Mesenchymal stem cell (in vitro differentiated cells and primary cell): Measurements from ENCODE around the gene LTBR.

Experiments
- DNase-seq: peaks from one replicate; pipeline ENCODE4 v3.0.0-alpha.2; 2013
- H2AFZ ChIP-seq: one replicate; pipeline ENCODE4 v1.6.1; 2013; ENCODE audit warnings: low read depth, mild to moderate bottlenecking, control low read depth, inconsistent platforms, low read length, moderate library complexity
- H2AK5ac ChIP-seq: 2 replicates; pipeline ENCODE4 v1.6.1; 2013; ENCODE audit warnings: low read length, moderate library complexity, mild to moderate bottlenecking, inconsistent platforms; ENCODE audit not compliant: severe bottlenecking
- H2BK120ac ChIP-seq: one replicate; pipeline ENCODE4 v1.6.1; 2013; ENCODE audit warnings: low read depth, mild to moderate bottlenecking, inconsistent platforms, low read length, moderate library complexity
- H2BK12ac ChIP-seq, 2 experiments: one replicate each; pipeline ENCODE4 v1.6.1; 2013; ENCODE audit warnings: inconsistent platforms in 2 of 2, low read length in 2 of 2, mild to moderate bottlenecking in 2 of 2, moderate library complexity in 2 of 2, control low read depth in 1 of 2
- H2BK15ac ChIP-seq: one replicate; pipeline ENCODE4 v1.6.1; 2013; ENCODE audit warnings: mild to moderate bottlenecking, low read depth, inconsistent platforms; ENCODE audit not compliant: poor library complexity, severe bottlenecking
- H2BK5ac ChIP-seq: 2 replicates; pipeline ENCODE4 v1.6.1; 2013; ENCODE audit warnings: low read depth, mild to moderate bottlenecking, low read length, control low read depth, inconsistent platforms; ENCODE audit not compliant: poor library complexity, severe bottlenecking
- H3K14ac ChIP-seq, 2 experiments: one replicate each; pipeline ENCODE4 v1.6.1; 2013; ENCODE audit warnings: inconsistent platforms in 2 of 2, low read length in 2 of 2, control low read depth in 1 of 2, mild to moderate bottlenecking in 1 of 2, moderate library complexity in 1 of 2
- H3K18ac ChIP-seq, 2 experiments: one replicate each; pipeline ENCODE4 v1.6.1; 2013; ENCODE audit warnings: inconsistent platforms in 2 of 2, low read length in 2 of 2, control low read depth in 1 of 2, low read depth in 1 of 2, mild to moderate bottlenecking in 1 of 2
- H3K23ac ChIP-seq, 2 experiments: one replicate each; pipeline ENCODE4 v1.6.1; 2013; ENCODE audit warnings: inconsistent platforms in 2 of 2, low read length in 2 of 2, mild to moderate bottlenecking in 2 of 2, moderate library complexity in 2 of 2, control low read depth in 1 of 2
- H3K27ac ChIP-seq: 2 replicates; pipeline ENCODE4 v1.5.1; 2013; ENCODE audit warnings: mild to moderate bottlenecking, moderate library complexity, low read length, control low read depth, inconsistent platforms; ENCODE audit not compliant: poor library complexity, severe bottlenecking
- H3K27me3 ChIP-seq, 2 experiments: 2 replicates each; pipeline versions ENCODE4 v1.6.1 to v1.7.0; 2013; ENCODE audit warnings: low read length in 2 of 2, mild to moderate bottlenecking in 2 of 2, moderate library complexity in 2 of 2, control low read depth in 1 of 2, inconsistent platforms in 1 of 2; ENCODE audit not compliant: control insufficient read depth in 1 of 2, insufficient read depth in 1 of 2
- H3K36me3 ChIP-seq, 2 experiments: 2 replicates each; pipeline versions ENCODE4 v1.6.1 to v1.7.0; 2013; ENCODE audit warnings: low read length in 2 of 2, control low read depth in 1 of 2, inconsistent platforms in 1 of 2, low read depth in 1 of 2, mild to moderate bottlenecking in 1 of 2; ENCODE audit not compliant: insufficient read depth in 2 of 2, control insufficient read depth in 1 of 2
- H3K4ac ChIP-seq, 2 experiments: one replicate each; pipeline ENCODE4 v1.6.1; 2013; ENCODE audit warnings: inconsistent platforms in 2 of 2, low read length in 2 of 2, mild to moderate bottlenecking in 2 of 2, moderate library complexity in 2 of 2, control low read depth in 1 of 2, low read depth in 1 of 2
- H3K4me1 ChIP-seq: 2 replicates; pipeline ENCODE4 v1.6.1; 2013; ENCODE audit warnings: low read depth, low read length, control low read depth; ENCODE audit not compliant: control insufficient read depth, insufficient read depth
- H3K4me2 ChIP-seq: 2 replicates; pipeline ENCODE4 v1.6.1; 2013; ENCODE audit warnings: low read length, mild to moderate bottlenecking, inconsistent platforms; ENCODE audit not compliant: poor library complexity, severe bottlenecking
- H3K4me3 ChIP-seq, 2 experiments: 2 replicates each; pipeline versions ENCODE4 v1.5.1 to v1.7.0; 2013; ENCODE audit warnings: low read length in 2 of 2, mild to moderate bottlenecking in 2 of 2, control low read depth in 1 of 2, low read depth in 1 of 2; ENCODE audit not compliant: insufficient read depth in 1 of 2
- H3K79me1 ChIP-seq: replicated peaks from 2 replicates; pipeline ENCODE4 v1.6.1; 2013; ENCODE audit warnings: mild to moderate bottlenecking, control low read depth, low read length, inconsistent platforms; ENCODE audit not compliant: poor library complexity, severe bottlenecking
- H3K9ac ChIP-seq: 2 replicates; pipeline ENCODE4 v1.7.0; 2013; ENCODE audit warnings: mild to moderate bottlenecking, low read length, moderate library complexity
- H3K9me3 ChIP-seq: 2 replicates; pipeline ENCODE4 v1.7.0; 2013; ENCODE audit warnings: mild to moderate bottlenecking, low read length; ENCODE audit not compliant: control insufficient read depth
- H4K8ac ChIP-seq: one replicate; pipeline ENCODE4 v1.6.1; 2013; ENCODE audit warnings: inconsistent platforms, mild to moderate bottlenecking, low read length, moderate library complexity
- H4K91ac ChIP-seq: one replicate; pipeline ENCODE4 v1.6.1; 2013; ENCODE audit warnings: mild to moderate bottlenecking, low read length, inconsistent platforms
- WGBS: methylation state at CpG from one replicate; pipeline ENCODE4 v1.1.7; 2013; ENCODE audit warnings: mixed read lengths; 5-methylcytosine and 5-hydroxymethylcytosine counted together

Gene LTBR

GRCh38 chr12:6418796-6419195, 34.8 kb downstream of the LTBR start:
- Histone ChIP-seq H3K4me2 (no peak overlapping the region), H3K79me1 (no peaks in the 10 kb centered on the region), H3K4me3 (no peak overlapping the region), H3K27me3 (no peaks in the 10 kb centered on the region), H3K9me3 (peaks cover 5% of the 10 kb centered on the region), H3K4ac (no peak overlapping the region), H4K91ac (no peak overlapping the region), H3K4me1 (peaks cover 1% of the 10 kb centered on the region), H3K36me3 (peaks cover 0 to 14% of the 10 kb centered on the region in 2 experiments), H3K23ac (no peak overlapping the region), H4K8ac (no peak overlapping the region), H3K14ac (no peak overlapping the region), H2AK5ac (no peak overlapping the region), H2BK12ac (no peak overlapping the region), H2BK120ac (no peak overlapping the region), H3K9ac (no peak overlapping the region), H3K18ac (no peak overlapping the region), H2BK5ac (no peak overlapping the region), H2BK15ac (no peak overlapping the region), H2AFZ (no peak overlapping the region), H3K27ac (no peak overlapping the region)
- DNase-seq, result no peak
- 82% methylated on average over 6 of the region's 6 CpGs for WGBS

- H3K36me3 ChIP-seq, result peaks cover 0 to 14% of the 10 kb centered on the region in 2 experiments
- H2BK15ac ChIP-seq, result no peak overlapping the region
- no peak overlapping the region for H3K4ac ChIP-seq
- peaks cover 1% of the 10 kb centered on the region for H3K4me1 ChIP-seq
- H3K4me2 ChIP-seq, result no peak overlapping the region
- H3K27me3 ChIP-seq, result no peaks in the 10 kb centered on the region
- no peak overlapping the region for H3K14ac ChIP-seq
- H4K8ac ChIP-seq, result no peak overlapping the region
- no peak overlapping the region for H2AK5ac ChIP-seq
- no peak overlapping the region for H2AFZ ChIP-seq
- no peak overlapping the region for H2BK5ac ChIP-seq
- peaks cover 5% of the 10 kb centered on the region for H3K9me3 ChIP-seq
- WGBS, result 100% methylated on average over 1 of the region's 4 CpGs
- H3K23ac ChIP-seq, result no peak overlapping the region
- H3K27ac ChIP-seq, result no peak overlapping the region
- DNase-seq, result no peak
- H2BK12ac ChIP-seq, result no peak overlapping the region
- no peak overlapping the region for H2BK120ac ChIP-seq
- H3K18ac ChIP-seq, result no peak overlapping the region
- peak overlapping the region; percentile 15 for H3K9ac ChIP-seq
- no peaks in the 10 kb centered on the region for H3K79me1 ChIP-seq
- no peak overlapping the region for H4K91ac ChIP-seq
- no peak overlapping the region for H3K4me3 ChIP-seq
Observed at GRCh38 chr12:6420364-6420763, 36.4 kb downstream of the LTBR start.

- no peak overlapping the region for H3K23ac ChIP-seq
- H2BK15ac ChIP-seq, result no peak overlapping the region
- H3K36me3 ChIP-seq, result no peaks in the 10 kb centered on the region
- H3K4me2 ChIP-seq, result no peak overlapping the region
- no peak overlapping the region for H2AK5ac ChIP-seq
- WGBS, result 13% methylated on average over 9 of the region's 9 CpGs
- H3K27me3 ChIP-seq, result no peaks in the 10 kb centered on the region
- H3K27ac ChIP-seq, result no peak overlapping the region
- H3K4me1 ChIP-seq, result peaks cover 4% of the 10 kb centered on the region
- no peak overlapping the region for H4K91ac ChIP-seq
- H4K8ac ChIP-seq, result no peak overlapping the region
- no peak overlapping the region for H3K14ac ChIP-seq
- no peak overlapping the region for H2BK5ac ChIP-seq
- H2AFZ ChIP-seq, result peak overlapping the region; percentile 30
- H3K4me3 ChIP-seq, result no peak overlapping the region
- H2BK120ac ChIP-seq, result no peak overlapping the region
- no peak overlapping the region for H3K18ac ChIP-seq
- H3K9ac ChIP-seq, result peak overlapping the region; percentile 41
- no peaks in the 10 kb centered on the region for H3K79me1 ChIP-seq
- H2BK12ac ChIP-seq, result peak overlapping the region in 1 of 2 experiments; percentile 7
- H3K9me3 ChIP-seq, result no peaks in the 10 kb centered on the region
- peak; percentile 92 for DNase-seq
- H3K4ac ChIP-seq, result no peak overlapping the region
Observed at GRCh38 chr12:6423267-6424007, 39.5 kb downstream of the LTBR start.

- Histone ChIP-seq H4K8ac (no peak overlapping the region), H2BK15ac (no peak overlapping the region), H3K23ac (no peak overlapping the region), H3K36me3 (no peaks in the 10 kb centered on the region), H2AFZ (peak overlapping the region; percentile 30), H3K4me3 (no peak overlapping the region), H2BK120ac (no peak overlapping the region), H3K14ac (no peak overlapping the region), H4K91ac (no peak overlapping the region), H3K4ac (no peak overlapping the region), H3K9ac (peak overlapping the region; percentile 41), H3K9me3 (no peaks in the 10 kb centered on the region), H3K79me1 (no peaks in the 10 kb centered on the region), H2BK5ac (no peak overlapping the region), H3K27ac (no peak overlapping the region), H2BK12ac (peak overlapping the region in 1 of 2 experiments; percentile 7), H3K4me1 (peaks cover 3% of the 10 kb centered on the region), H2AK5ac (no peak overlapping the region), H3K4me2 (no peak overlapping the region), H3K27me3 (no peaks in the 10 kb centered on the region), H3K18ac (no peak overlapping the region)
- DNase-seq, result no peak
- WGBS, result 81% methylated on average over 6 of the region's 6 CpGs
Observed at GRCh38 chr12:6424008-6424347, 40.0 kb downstream of the LTBR start.
